GM12872 (cell line): ENCODE data around the gene BACH2.

Source experiments
- TF ChIP-seq, protein P1 (sequence below): IDR thresholded peaks from 3 replicates; pipeline ENCODE4 v1.5.1; 2011; ENCODE audit warnings: low read depth, mild to moderate bottlenecking, low read length, moderate library complexity; ENCODE audit not compliant: insufficient read depth

BACH2 gene

DNA sequence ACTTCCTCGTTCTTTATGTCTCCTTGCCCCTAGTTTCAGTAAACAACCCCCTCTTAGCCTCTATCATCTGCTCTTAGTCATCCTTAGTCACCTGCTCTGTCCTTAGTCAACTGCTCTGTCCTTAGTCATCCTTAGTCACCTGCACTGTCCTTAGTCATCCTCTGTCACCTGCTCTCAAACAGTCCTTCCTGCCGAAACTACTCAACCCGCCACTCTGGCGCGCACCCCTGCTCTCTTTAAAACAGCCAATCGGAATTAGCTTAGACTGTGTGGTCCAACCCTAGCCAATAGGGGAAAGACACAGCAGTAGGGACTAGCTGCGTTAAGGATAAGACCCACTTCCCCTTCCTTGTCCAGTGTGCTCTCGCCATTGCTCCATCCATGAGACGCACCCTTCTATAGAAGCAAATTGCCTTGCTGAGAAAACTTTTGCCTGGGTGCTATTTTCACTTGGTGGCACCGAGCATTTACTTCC, 73.9 kb downstream of the BACH2 start:
- TF ChIP-seq, protein P1, sequence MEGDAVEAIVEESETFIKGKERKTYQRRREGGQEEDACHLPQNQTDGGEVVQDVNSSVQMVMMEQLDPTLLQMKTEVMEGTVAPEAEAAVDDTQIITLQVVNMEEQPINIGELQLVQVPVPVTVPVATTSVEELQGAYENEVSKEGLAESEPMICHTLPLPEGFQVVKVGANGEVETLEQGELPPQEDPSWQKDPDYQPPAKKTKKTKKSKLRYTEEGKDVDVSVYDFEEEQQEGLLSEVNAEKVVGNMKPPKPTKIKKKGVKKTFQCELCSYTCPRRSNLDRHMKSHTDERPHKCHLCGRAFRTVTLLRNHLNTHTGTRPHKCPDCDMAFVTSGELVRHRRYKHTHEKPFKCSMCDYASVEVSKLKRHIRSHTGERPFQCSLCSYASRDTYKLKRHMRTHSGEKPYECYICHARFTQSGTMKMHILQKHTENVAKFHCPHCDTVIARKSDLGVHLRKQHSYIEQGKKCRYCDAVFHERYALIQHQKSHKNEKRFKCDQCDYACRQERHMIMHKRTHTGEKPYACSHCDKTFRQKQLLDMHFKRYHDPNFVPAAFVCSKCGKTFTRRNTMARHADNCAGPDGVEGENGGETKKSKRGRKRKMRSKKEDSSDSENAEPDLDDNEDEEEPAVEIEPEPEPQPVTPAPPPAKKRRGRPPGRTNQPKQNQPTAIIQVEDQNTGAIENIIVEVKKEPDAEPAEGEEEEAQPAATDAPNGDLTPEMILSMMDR: no peak

DNA sequence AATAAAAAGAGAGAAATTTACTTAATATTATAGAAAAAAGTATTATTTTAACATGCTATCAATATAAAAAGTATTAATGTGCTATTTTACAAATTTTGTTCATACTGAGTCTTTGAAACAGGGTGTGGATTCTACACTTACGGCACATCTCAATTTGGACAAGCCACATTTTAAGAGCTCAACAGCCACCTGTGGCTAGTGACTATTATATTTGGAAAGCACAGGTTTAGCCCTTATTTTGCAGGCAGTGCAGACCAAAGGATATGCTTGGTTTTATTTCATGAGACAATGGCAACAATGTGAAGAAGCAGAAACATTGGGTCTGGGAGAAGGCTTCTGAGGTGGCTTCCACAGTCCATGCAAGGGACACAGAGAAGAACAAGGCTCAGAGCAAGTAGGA, 74.6 kb downstream of the BACH2 start:
- TF ChIP-seq, protein P1: no peak

DNA sequence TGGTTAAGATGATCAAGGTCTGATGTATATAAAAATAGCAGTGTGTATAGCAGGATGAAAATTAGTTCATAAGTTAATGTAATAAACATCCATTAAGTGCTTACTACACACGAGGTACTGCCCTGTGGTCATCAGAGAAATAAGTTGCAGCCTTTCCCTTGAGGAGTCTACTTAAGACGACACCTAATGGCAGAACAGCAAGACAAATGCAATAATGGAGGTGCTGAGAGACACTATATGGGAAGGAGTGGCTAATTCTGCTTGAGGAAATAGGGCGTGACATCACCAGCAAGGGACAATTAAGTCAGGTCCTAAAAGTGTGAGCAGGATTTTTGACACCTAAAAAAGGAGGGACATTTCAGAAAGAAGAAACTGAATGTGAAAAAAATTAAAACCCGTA, 75.2 kb downstream of the BACH2 start:
- TF ChIP-seq, protein P1: no peak

DNA sequence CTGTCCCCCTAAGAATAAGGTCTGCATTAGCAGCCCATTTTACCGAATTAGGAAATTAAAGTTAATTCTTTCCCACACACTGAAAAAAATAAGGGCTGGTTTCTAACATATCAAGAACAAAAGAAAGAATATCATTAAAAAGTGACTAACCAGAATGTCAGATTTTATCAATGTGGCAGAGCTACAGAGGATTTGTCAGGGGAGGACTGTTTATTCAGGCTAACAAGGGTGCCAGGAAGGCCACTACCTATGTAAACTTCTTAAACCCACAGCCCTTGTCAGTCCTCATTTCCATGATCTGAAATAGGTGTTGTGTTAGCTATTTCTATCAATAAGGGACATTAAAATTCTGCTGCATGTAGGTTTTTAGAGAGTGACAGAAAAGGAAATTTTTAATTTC, 76.4 kb downstream of the BACH2 start:
- TF ChIP-seq, protein P1: no peak

DNA sequence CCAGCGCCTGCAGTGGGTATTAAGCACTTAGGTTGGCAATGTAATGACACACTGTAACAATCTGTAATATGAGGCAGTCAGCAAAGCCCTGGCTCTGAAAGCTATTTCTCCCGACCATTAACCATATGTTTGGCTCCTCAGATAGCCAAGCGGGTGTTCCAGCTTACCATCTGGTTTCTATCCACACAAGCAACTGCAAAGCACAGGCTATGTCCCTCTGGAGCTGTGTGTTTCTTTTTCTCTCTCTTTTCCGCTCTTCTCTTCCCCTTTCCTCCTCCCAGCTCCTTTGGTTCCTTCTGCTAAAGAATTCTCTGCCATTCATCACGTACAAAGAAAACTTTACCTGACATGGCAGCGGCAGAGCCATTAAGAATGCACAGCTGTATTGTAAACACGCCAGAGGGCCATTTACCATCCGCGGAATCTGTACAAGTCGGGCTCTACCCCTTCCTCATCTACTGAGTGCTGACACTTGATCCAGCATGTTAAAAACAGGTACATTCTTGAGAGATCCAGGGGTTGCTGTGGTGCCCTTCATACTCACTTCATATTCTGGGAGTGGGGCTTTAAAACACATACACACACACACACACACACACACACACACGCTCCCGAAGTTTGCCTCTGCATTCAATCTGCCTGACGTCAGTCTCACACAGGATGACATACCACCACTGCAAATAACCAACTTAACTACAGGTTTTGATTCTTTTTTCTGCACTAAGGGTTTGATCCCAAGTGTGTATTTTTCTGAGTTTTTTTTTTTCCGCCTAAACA, 77.2 kb downstream of the BACH2 start:
- TF ChIP-seq, protein P1: no peak

DNA sequence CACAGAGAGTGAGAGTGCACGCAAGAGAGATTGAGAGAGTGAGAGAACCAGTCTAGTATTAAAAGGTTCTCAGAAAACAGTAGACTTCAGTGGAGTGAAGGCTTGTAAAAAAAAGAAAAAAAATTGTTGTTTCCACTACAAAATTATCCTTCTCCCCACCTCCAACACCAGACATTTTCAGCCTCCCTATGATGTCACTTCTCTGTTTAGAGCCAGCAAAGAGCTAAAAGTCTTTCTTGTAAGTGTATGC, 77.8 kb downstream of the BACH2 start:
- TF ChIP-seq, protein P1: no peak

DNA sequence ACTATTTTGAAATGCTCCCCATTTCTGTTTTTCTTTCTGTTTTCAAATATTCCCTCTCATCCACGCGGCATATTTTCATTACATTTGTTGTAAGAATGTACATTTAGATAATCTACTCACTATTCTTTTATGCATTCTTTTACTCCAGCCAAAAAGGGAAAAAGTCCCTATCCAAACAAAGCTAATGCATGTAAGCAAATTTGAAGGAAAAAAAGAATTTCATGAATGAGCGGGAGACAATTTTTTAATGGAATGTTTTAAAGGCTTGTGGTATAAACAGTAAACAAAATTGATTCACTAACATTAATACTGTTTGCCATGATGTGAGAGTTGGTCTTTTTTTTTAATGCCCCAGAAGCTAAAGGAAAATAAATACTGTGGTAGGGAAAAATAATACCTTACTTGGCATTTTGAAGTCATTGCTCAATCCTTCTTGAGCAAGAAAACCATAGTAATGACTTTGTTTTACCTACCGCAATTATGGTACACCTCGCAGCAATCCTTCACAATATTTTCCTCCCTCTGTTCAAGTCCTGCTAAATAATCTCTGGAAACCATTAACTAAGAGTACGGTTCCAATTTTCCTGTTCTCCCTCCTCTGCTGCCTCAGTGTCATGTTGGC, 79.0 kb downstream of the BACH2 start:
- TF ChIP-seq, protein P1: no peak
